ENCODE results near the gene IDH1. TPM values are rescaled to one million over a fixed set of nuclear protein-coding genes. Genes with fewer than 3 reads are reported as not detected.

The IDH1 gene
- total and polyA plus RNA-seq, 10 of the 15 experiments (the other 5 are each of a cell fraction or from before 2014, with no cell fraction given) = 39.0 to 114 (median 55.0) TPM

DNA sequence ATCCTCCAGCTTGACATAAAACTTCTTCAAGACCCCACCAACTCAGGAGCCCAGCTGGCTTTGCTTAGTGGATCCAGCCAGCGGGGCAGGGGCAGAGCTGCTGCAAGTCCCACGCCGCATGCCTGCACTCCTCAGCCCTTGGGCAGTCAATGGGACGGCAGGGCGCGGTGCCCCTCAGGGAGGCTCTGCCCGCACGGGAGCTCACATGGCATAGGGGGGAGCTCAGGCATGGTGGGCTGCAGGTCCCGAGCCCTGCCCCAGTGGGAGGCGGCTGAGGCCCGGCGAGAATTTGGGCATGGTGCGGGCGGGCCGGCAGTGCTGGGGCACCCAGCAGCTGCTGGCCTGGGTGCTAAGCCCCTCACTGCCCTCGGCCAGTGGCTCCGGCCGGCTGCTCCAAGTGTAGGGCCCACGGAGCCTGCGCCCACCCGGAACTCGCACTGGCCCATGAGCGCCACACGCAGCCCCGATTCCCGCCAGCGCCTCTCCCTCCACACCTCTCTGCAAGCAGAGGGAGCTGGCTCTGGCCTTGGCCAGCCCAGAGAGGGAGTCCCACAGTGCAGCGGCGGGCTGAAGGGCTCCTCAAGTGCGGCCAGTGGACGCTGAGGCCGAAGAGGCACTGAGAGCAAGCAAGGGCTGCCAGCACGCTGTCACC is 27.2 kb downstream of the IDH1 start:
- RAD21 ChIA-PET (ENCODE audit: unreplicated experiment) = no interaction called here
- 75% methylated on average over 27 of the region's 33 CpGs for WGBS (ENCODE audit: insufficient coverage, insufficient replicate concordance, low lambda C conversion rate, missing lambda C conversion rate)
- TF ChIP-seq ESRRA (IDR thresholded peaks at IDR 0.05; ENCODE audit: low read length) = no peak
- TF ChIP-seq, protein P1, sequence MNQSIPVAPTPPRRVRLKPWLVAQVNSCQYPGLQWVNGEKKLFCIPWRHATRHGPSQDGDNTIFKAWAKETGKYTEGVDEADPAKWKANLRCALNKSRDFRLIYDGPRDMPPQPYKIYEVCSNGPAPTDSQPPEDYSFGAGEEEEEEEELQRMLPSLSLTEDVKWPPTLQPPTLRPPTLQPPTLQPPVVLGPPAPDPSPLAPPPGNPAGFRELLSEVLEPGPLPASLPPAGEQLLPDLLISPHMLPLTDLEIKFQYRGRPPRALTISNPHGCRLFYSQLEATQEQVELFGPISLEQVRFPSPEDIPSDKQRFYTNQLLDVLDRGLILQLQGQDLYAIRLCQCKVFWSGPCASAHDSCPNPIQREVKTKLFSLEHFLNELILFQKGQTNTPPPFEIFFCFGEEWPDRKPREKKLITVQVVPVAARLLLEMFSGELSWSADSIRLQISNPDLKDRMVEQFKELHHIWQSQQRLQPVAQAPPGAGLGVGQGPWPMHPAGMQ (IDR thresholded peaks at IDR 0.05; ENCODE audit: borderline replicate concordance) = no peak
- no peak for TF ChIP-seq MYC (IDR thresholded peaks at IDR 0.05; ENCODE audit: insufficient read depth, insufficient read length, insufficient replicate concordance, low read length, severe bottlenecking)
- TF ChIP-seq, protein P2, sequence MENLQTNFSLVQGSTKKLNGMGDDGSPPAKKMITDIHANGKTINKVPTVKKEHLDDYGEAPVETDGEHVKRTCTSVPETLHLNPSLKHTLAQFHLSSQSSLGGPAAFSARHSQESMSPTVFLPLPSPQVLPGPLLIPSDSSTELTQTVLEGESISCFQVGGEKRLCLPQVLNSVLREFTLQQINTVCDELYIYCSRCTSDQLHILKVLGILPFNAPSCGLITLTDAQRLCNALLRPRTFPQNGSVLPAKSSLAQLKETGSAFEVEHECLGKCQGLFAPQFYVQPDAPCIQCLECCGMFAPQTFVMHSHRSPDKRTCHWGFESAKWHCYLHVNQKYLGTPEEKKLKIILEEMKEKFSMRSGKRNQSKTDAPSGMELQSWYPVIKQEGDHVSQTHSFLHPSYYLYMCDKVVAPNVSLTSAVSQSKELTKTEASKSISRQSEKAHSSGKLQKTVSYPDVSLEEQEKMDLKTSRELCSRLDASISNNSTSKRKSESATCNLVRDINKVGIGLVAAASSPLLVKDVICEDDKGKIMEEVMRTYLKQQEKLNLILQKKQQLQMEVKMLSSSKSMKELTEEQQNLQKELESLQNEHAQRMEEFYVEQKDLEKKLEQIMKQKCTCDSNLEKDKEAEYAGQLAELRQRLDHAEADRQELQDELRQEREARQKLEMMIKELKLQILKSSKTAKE (IDR thresholded peaks at IDR 0.05; ENCODE audit: low read depth, poor library complexity, severe bottlenecking) = no peak
- TF ChIP-seq ATF2 (IDR thresholded peaks at IDR 0.05; ENCODE audit: low read length) = no peak
- no peak for TF ChIP-seq MEF2A (IDR thresholded peaks at IDR 0.05; ENCODE audit: insufficient read depth, low read depth, low read length)
- TF ChIP-seq SRF (IDR thresholded peaks at IDR 0.05; ENCODE audit: low read depth in 2 of 2, low read length in 2 of 2) = no peak
- TF ChIP-seq RB1 (IDR thresholded peaks at IDR 0.05; ENCODE audit: borderline replicate concordance) = no peak
- no peak for TF ChIP-seq HDAC2 (IDR thresholded peaks at IDR 0.05)
- no peak for TF ChIP-seq BACH1 (IDR thresholded peaks at IDR 0.05; ENCODE audit: borderline replicate concordance)
- no peak for TF ChIP-seq HDAC6 (IDR thresholded peaks at IDR 0.05; ENCODE audit: unreplicated experiment)
- no peak for TF ChIP-seq PRDM15 (CRISPR knock-in tag; IDR thresholded peaks at IDR 0.05)
- TF ChIP-seq, protein P3, sequence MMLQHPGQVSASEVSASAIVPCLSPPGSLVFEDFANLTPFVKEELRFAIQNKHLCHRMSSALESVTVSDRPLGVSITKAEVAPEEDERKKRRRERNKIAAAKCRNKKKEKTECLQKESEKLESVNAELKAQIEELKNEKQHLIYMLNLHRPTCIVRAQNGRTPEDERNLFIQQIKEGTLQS (IDR thresholded peaks at IDR 0.05; ENCODE audit: borderline replicate concordance, extremely low read depth, low read depth, low read length) = no peak

More for the DNA sequence above, 27.2 kb downstream of the IDH1 start:
- H3K4me3 ChIP-seq = no peak overlapping the region
- no peaks in the 10 kb centered on the region for H3K27me3 ChIP-seq (replicated peaks in 1 of 2; ENCODE audit: control insufficient read depth in 2 of 2, insufficient read depth in 2 of 2, low read length in 1 of 2)
- H3K9me3 ChIP-seq (replicated peaks; ENCODE audit: control insufficient read depth, insufficient read depth, low read length) = 0 out of 3 replicates have a peak, but pooled peaks cover 2% of the 10 kb centered on the region
- no peaks in the 10 kb centered on the region for H3K4me1 ChIP-seq (ENCODE audit: control insufficient read depth, insufficient read depth, low read length)
- FAIRE-seq = no peak
- BruUV-seq (replicated peaks) = no TSS peak
- intact Hi-C loops (cut with micrococcal nuclease; ENCODE audit: unreplicated experiment) (no loop called here), in situ Hi-C loops (cut with MboI) (no loop called here)
- no peak for ATAC-seq
- CTCF ChIA-PET = no interaction called here
- DNase-seq (ENCODE audit: low read depth, low spot score) = no peak
- no peak overlapping the region for H3K9ac ChIP-seq (ENCODE audit: control insufficient read depth, insufficient read depth, low read length)
- H3K36me3 ChIP-seq (ENCODE audit: control insufficient read depth in 2 of 2, insufficient read depth in 2 of 2, low read length in 1 of 2) = no peaks in the 10 kb centered on the region
- H3K4me2 ChIP-seq (ENCODE audit: control insufficient read depth, insufficient read depth) = no peak overlapping the region
- no peaks in the 10 kb centered on the region for H4K20me1 ChIP-seq (ENCODE audit: control insufficient read depth, insufficient read depth)
- H3K79me2 ChIP-seq (ENCODE audit: control insufficient read depth, insufficient read depth, low read length) = no peaks in the 10 kb centered on the region
- no peak overlapping the region for H3K27ac ChIP-seq (ENCODE audit: control insufficient read depth, insufficient read depth)
- SMC1A ChIA-PET (ENCODE audit: uncharacterized antibody, unreplicated experiment) = interaction anchor here (0.6 to 0.7 kb wide), 2 partner anchors 27 to 59 kb away, joined by 3 read pairs; no protein-coding TSS in a partner anchor
- POLR2A ChIA-PET = no interaction called here
- H2AFZ ChIP-seq (ENCODE audit: control insufficient read depth, low read depth, low read length) = no peak overlapping the region
